Measurements from ENCODE around the gene IMP4.

Gene IMP4

GRCh38 chr2:130355578-130356431 is 13.1 kb downstream of the IMP4 start, which contains the start of gene PTPN18:
PTPN18 (plus strand) TSS chr2:130356056; CDS start chr2:130356108, 52 bp downstream.
- H3K36me3 ChIP-seq (ENCODE audit: control insufficient read depth in 2 of 2, insufficient read depth in 1 of 2, low read length in 2 of 2) = peaks cover 0 to 18% of the 10 kb centered on the region in 2 experiments; a peak in 1 of 3 replicates
- ChIA-PET CTCF (interaction anchor here (0.7 to 1.1 kb wide), 3 partner anchors 11 to 23 kb away, joined by 3 read pairs; no protein-coding TSS in a partner anchor), POLR2A (interaction anchor here (1.3 to 1.9 kb wide), 2 partner anchors 13 to 17 kb away, joined by 3 to 25 read pairs; partner anchors contain the start of gene IMP4)
- peak within 1 kb of the TSS; percentile 69 for H3K4me3 ChIP-seq (ENCODE audit: low read depth, low read length)
- no peaks in the 10 kb centered on the region for H3K9me3 ChIP-seq (ENCODE audit: control insufficient read depth, insufficient read depth, low read depth, low read length)
- H3K4me1 ChIP-seq (ENCODE audit: control insufficient read depth, insufficient read depth, low read length) = peaks cover 3% of the 10 kb centered on the region; the same call in 1 of the 2 replicates
- peak within 1 kb of the TSS; percentile 68; the same call in 1 of the 2 replicates for H3K27ac ChIP-seq (ENCODE audit: extremely low read depth, low read depth, low read length)
- no peak for TF ChIP-seq ZNF580 (tag by site-specific recombination; IDR thresholded peaks at IDR 0.05)
- no peak for TF ChIP-seq ZNF660 (tag by site-specific recombination; IDR thresholded peaks at IDR 0.05)
- TF ChIP-seq ZNF19 (tag by site-specific recombination; IDR thresholded peaks at IDR 0.05; ENCODE audit: low read depth) = no peak
- no peak for TF ChIP-seq ZNF513 (tag by site-specific recombination; IDR thresholded peaks at IDR 0.05)
- TF ChIP-seq ZNF571 (tag by site-specific recombination; IDR thresholded peaks at IDR 0.05) = no peak
- TF ChIP-seq, protein P1, sequence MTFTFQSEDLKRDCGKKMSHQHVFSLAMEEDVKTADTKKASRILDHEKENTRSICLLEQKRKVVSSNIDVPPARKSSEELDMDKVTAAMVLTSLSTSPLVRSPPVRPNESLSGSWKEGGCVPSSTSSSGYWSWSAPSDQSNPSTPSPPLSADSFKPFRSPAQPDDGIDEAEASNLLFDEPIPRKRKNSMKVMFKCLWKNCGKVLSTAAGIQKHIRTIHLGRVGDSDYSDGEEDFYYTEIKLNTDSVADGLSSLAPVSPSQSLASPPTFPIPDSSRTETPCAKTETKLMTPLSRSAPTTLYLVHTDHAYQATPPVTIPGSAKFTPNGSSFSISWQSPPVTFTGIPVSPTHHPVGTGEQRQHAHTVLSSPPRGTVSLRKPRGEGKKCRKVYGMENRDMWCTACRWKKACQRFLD (tag by site-specific recombination; IDR thresholded peaks at IDR 0.05) = no peak
- no peak for TF ChIP-seq ZNF416 (tag by site-specific recombination; IDR thresholded peaks at IDR 0.05)
- TF ChIP-seq, protein P2, sequence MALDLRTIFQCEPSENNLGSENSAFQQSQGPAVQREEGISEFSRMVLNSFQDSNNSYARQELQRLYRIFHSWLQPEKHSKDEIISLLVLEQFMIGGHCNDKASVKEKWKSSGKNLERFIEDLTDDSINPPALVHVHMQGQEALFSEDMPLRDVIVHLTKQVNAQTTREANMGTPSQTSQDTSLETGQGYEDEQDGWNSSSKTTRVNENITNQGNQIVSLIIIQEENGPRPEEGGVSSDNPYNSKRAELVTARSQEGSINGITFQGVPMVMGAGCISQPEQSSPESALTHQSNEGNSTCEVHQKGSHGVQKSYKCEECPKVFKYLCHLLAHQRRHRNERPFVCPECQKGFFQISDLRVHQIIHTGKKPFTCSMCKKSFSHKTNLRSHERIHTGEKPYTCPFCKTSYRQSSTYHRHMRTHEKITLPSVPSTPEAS (tag by site-specific recombination; IDR thresholded peaks at IDR 0.05) = no peak
- TF ChIP-seq ZNF624 (tag by site-specific recombination; IDR thresholded peaks at IDR 0.05) = no peak
- no peak for TF ChIP-seq ZNF302 (tag by site-specific recombination; IDR thresholded peaks at IDR 0.05; ENCODE audit: low read depth)
- no peak for TF ChIP-seq ZNF239 (tag by site-specific recombination; IDR thresholded peaks at IDR 0.05)
- no peak for TF ChIP-seq GLI2 (tag by site-specific recombination; IDR thresholded peaks at IDR 0.05; ENCODE audit: borderline replicate concordance, low read depth)
- TF ChIP-seq ZNF521 (tag by site-specific recombination; IDR thresholded peaks at IDR 0.05) = no peak
- TF ChIP-seq ZNF426 (tag by site-specific recombination; IDR thresholded peaks at IDR 0.05) = no peak
- TF ChIP-seq, protein P3, sequence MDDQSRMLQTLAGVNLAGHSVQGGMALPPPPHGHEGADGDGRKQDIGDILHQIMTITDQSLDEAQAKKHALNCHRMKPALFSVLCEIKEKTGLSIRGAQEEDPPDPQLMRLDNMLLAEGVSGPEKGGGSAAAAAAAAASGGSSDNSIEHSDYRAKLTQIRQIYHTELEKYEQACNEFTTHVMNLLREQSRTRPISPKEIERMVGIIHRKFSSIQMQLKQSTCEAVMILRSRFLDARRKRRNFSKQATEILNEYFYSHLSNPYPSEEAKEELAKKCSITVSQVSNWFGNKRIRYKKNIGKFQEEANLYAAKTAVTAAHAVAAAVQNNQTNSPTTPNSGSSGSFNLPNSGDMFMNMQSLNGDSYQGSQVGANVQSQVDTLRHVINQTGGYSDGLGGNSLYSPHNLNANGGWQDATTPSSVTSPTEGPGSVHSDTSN (CRISPR knock-in tag; IDR thresholded peaks at IDR 0.05) = peak; percentile 68; the same call in 1 of the 2 replicates
- TF ChIP-seq ZNF664 (tag by site-specific recombination; IDR thresholded peaks at IDR 0.05) = no peak
- TF ChIP-seq ZNF514 (tag by site-specific recombination; IDR thresholded peaks at IDR 0.05) = no peak
- TF ChIP-seq KLF7 (tag by site-specific recombination; IDR thresholded peaks at IDR 0.05; ENCODE audit: borderline replicate concordance) = no peak
- TF ChIP-seq ZSCAN23 (tag by site-specific recombination; IDR thresholded peaks at IDR 0.05) = no peak
- TF ChIP-seq ZNF555 (tag by site-specific recombination; conservative IDR thresholded peaks at IDR 0.05) = no peak
- no peak for TF ChIP-seq ZNF843 (tag by site-specific recombination; IDR thresholded peaks at IDR 0.05)
- TF ChIP-seq ZNF221 (tag by site-specific recombination; IDR thresholded peaks at IDR 0.05; ENCODE audit: borderline replicate concordance) = no peak
- 0 out of 2 replicates have a peak, but pooled peaks have one; percentile 26 for TF ChIP-seq SP3 (tag by site-specific recombination; IDR thresholded peaks at IDR 0.05)
- no peak for TF ChIP-seq ZFHX2 (tag by site-specific recombination; conservative IDR thresholded peaks at IDR 0.05)
- TF ChIP-seq SALL2 (tag by site-specific recombination; IDR thresholded peaks at IDR 0.05; ENCODE audit: borderline replicate concordance) = no peak
- TF ChIP-seq ZBTB20 (tag by site-specific recombination; IDR thresholded peaks at IDR 0.05) = peak; percentile 87; the same call in 1 of the 2 replicates
- no peak for TF ChIP-seq ZIC2 (tag by site-specific recombination; IDR thresholded peaks at IDR 0.05)
- no peak for TF ChIP-seq ZNF791 (tag by site-specific recombination; IDR thresholded peaks at IDR 0.05)
- TF ChIP-seq ZBTB11 (tag by site-specific recombination; conservative IDR thresholded peaks at IDR 0.05; ENCODE audit: low read depth) = 0 out of 2 replicates have a peak, but pooled peaks have one; percentile 18
